ENCODE data around the gene SLC20A1.
"Not testable (repeated sequence)": the region's sequence is repeated elsewhere in the genome, so short reads cannot be mapped to it uniquely, and the experiment has no call there.

SLC20A1 gene, protein sequence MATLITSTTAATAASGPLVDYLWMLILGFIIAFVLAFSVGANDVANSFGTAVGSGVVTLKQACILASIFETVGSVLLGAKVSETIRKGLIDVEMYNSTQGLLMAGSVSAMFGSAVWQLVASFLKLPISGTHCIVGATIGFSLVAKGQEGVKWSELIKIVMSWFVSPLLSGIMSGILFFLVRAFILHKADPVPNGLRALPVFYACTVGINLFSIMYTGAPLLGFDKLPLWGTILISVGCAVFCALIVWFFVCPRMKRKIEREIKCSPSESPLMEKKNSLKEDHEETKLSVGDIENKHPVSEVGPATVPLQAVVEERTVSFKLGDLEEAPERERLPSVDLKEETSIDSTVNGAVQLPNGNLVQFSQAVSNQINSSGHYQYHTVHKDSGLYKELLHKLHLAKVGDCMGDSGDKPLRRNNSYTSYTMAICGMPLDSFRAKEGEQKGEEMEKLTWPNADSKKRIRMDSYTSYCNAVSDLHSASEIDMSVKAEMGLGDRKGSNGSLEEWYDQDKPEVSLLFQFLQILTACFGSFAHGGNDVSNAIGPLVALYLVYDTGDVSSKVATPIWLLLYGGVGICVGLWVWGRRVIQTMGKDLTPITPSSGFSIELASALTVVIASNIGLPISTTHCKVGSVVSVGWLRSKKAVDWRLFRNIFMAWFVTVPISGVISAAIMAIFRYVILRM

DNA sequence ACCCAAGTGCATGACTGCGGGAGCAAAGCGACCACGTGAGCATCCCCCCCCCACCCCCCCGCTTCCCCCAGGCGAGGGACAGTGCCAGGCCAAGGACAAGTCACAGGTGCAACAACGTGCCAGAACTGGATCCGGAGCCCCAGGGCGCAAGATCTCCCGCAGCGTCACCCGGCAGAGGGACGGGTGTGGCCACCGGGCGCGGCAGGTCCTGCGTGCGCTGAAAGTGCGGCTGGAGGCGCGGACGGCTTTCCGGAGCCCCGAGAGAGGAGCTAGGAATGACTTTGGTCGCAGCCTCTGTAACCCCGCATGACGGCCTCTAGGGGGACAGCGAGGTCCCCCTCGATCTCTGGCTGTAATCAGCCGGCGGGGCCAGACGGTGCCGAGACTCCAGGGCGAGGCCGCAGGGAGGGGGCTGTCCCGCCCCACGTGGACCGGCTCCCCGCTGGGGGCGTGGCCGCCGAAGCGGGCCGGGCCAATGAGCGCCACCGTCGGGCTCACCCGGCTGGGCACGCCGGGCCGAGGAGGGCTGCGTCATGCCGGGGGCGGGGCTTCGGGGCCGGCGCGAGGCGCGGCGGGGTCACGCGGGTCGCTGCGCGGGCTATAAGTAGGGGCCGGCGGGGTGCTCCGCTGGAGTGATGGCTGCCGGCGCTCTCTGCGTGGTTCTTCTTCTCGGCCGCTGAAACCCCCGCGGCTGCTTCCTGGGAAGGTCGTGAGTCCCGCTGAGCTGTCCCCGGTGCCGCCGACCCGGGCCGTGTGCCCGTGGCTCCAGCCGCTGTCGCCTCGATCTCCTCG lies at the start of gene SLC20A1:
Gene SLC20A1, plus strand, starts transcription at position 630 of the 792 bp plus-strand sequence. CDS start 890 bp downstream, outside the sequence.
- peak; percentile 94 for DNase-seq

DNA sequence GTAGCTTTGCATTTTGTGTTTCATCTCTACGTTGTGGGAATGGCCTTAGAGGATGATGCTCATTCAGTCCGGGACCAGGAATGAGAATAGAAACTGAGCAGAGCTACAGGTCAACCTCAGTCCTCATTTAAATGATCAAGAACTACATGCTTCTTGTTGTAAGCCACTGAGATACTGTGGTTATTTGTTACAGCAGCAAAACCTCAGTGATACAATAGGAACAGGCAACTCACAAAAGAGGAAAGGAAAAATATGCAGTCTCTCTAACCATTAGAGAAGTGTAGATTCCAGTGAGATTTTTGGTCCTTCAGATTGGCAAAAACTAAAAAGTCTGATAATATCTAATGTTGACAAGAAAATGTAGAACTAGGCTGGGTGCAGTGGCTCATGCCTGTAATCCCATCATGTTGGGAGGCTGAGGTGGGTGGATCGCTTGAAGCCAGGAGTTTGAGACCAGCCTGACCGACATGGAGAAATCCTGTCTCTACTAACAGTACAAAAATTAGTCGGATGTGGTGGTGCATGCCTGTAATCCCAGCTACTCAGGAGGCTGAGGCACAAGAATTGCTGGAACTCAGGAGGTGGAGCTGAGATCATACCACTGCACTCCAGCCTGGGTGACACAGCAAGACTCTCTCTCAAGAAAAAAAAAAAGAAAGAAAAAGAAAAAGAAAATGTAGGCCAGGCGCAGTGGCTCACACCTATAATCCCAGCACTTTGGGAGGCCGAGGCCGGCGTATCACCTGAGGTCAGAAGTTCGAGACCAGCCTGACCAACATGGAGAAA lies 48.0 kb upstream of the SLC20A1 start:
- DNase-seq: no peak

DNA sequence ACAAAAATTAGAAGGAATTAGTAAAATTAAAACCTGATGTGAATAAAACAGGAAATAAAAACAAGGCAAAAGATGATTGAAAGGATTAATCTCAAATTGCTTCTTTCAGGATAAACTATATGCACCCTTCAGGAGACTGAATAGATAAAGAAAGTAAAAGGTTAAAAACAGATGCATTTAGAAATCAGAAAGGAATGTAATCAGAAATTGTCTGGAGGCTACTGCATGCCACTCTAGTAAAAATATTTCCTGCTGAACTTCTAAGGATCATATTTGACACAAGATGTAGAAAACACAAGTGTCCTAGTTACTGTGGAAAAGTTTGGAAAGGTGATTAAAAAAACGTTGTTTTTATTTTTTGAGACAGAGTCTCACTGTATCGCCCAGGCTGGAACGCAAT lies 45.1 kb upstream of the SLC20A1 start:
- DNase-seq: no peak

DNA sequence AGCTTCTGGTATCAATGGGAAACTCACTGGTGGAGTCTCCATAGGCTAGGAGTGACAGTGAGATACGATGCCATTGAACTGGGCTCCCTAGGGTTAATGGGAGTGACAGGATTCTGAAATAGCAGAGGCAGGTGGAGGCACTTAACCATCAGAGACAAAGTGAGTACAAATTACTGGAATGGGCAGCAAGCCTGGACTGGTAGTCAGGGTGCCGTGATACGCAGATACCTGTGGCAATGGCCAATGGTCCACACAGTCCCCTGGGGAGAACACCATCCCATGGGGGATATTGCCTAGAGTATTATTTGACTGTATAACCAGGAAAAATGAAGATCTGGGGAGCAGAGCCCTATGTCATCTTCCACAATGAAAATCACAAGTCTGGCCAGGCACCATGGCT lies 44.0 kb upstream of the SLC20A1 start:
- DNase-seq: no peak

DNA sequence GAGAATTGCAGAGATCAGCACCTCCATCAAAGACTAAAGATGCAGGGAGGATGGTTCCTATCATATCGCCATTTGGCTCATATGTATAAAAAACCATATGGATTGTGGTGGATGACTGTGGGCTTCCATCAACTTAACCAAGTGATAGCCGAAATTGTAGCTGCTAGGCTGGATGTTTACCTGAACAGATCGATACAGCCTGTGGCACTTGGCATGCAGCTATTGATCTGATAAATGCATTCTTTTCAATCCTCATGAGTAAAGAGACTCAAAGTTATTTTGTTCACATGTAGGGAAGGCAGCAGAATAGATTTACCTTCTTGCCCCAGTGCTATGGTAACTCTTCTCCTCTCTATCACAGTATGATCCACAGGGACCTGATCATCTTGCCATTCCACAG lies 42.8 kb upstream of the SLC20A1 start:
- DNase-seq: no peak

DNA sequence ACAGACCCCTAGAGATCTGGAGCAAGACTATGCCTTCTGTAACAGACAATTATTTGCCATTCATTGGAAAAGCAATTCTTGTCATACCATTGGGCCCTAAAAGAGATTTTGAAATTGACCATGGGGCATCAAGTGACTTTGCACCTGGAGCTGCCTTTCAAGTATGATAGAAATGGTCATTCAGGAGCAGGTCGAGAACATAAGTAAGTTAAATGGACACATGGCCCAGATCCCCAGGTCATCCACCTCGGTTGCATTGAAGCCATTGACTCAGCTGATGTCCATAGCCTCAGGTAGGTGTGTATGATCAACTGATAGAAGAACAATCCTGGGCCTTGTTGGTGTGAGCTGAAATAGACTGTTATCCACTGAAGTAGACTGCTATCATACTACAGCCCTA lies 42.0 kb upstream of the SLC20A1 start:
- no peak for DNase-seq

DNA sequence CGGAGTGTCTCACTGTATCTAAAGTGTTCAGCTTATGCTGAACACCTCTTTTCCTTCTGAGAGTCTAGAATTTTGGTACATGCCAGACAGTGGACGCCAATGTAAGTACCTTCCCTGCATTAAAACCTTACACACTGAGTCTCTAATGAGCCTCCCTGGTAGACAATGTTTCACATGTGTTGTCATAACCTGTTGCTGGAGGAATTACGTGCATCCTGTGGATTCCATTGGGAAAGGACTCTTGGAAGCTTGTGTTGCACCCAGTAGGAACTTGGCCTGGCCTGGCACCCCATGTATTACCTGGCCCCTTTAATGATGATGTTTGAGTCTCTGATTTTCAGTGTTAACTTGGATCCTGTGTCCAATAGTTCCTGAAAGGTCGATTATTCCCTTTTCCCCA lies 40.8 kb upstream of the SLC20A1 start:
- DNase-seq: no peak

DNA sequence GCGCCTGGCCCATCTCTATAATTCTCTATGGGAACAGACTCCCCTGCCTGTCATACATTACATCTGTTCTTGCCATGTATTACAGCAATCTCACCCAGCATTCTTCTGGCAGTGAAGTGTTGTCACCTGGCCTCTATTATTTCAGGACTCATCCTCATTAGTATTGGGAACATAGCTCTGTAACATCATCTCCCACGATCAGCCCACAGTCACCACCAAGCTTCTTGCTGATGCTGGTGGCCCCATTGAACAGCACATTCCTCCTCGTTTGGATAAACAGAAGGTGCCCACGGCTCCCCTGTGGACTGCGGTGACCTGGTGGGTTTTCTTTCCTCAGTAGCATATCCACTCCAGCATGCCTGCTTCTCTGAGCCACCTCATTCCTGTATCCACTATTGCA lies 39.8 kb upstream of the SLC20A1 start:
- DNase-seq: no peak

DNA sequence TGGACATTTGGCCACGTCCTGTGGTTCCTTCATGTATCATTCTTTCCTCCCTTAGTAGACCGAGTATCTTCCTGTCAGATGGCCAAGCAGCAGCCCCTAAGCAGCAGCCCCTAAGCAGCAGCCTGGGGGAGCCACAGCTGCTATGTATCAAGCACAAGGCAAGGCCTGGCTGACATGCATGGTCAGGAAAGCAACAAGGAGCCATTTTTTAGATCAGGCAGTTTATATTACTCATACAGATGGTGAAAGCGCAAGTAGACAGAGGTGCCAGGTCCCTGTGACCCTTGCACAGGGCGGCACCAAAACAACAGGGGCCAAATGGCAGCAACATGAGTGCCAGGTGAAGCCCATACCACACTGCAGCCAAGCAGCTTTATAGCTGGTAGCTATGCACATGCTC lies 39.2 kb upstream of the SLC20A1 start:
- DNase-seq: no peak

DNA sequence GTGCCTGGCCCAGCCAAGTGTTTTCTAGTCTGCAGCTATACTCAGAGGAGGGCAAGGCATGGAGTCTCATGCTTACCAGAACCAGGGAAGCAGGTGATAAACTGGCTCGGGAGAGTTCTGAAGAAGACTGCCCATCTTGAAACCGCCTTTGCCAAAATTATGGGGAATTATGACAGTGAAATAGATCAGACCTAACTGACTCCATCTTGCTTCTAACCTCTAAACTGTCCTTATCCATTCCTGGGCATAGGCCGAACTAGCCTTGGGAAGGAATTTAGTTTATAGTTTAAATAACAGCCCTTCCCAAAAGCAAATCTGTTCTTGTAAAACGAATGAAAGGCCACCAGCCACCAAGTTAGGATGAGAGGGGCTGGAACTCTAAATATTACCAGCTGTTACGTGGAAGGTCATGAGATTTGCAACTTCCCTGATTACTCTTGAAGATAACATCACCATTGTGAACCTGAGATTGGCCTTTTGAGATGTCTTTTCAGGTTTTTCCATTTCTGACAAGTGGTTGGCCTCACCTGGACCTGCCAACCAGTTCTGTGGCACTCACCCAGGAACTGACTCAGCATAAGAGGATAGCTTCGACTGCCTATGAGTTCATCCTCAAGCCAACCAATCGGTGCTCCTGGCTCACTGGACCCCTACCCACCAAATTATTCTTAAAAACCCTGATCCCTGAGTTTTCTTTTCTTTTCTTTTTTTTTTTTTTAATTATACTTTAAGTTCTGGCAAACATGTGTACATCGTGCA lies 37.9 kb upstream of the SLC20A1 start:
- no peak for DNase-seq

DNA sequence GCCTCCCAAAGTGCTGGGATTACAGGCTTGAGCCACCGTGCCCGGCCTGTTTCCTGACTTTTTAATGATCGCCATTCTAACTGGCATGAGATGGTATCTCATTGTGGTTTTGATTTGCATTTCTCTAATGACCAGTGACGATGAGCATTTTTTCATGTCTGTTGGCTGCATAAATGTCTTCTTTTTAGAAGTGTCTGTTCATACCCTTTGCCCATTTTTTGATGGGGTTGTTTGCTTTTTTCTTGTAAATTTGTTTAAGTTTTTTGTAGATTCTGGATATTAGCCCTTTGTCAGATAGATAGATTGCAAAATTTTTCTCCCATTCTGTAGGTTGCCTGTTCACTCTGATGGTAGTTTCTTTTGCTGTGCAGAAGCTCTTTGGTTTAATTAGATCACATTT lies 36.4 kb upstream of the SLC20A1 start:
- DNase-seq: not testable (repeated sequence)

DNA sequence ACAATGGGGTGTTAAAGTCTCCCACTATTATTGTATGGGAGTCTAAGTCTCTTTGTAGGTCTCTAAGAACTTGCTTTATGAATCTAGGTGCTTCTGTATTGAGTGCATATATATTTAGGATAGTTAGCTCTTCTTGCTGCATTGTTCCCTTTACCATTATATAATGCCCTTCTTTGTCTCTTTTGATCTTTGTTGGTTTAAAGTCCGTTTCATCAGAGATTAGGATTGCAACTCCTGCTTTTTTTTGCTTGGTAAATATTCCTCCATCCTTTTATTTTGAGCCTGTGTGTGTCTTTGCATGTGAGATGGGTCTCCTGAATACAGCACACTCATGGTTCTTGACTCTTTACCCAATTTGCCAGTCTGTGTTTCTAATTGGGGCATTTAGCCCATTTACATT lies 33.5 kb upstream of the SLC20A1 start:
- DNase-seq: not testable (repeated sequence)

DNA sequence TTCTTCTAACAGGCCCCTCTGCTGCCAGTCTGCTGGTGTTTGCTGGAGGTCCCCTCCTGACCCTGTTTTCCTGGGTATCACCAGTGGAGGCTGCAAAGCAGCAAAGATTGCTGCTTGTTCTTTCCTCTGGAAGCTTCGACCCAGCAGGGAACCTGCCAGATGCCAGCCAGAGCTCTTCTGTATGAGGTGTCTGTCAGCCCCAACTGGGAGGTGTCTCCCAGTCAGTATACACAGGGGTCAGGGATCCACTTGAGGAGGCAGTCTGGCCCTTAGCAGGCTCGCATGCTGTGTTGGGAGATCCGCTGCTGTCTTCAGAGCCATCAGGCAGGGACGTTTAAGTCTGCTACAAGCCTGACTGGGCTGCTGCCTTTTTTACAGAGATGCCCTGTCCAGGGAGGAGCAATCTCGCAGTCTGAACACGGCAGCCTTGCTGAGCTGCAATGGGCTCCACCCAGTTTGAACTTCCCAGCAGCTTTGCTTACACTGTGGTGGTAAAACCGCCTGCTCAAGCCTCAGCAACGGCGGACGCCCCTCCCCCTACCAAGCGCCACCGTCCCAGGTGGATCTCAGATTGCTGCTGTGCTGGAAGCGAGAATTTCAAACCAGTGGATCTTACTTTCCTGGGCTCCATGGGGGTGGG lies 31.4 kb upstream of the SLC20A1 start:
- DNase-seq: no peak

DNA sequence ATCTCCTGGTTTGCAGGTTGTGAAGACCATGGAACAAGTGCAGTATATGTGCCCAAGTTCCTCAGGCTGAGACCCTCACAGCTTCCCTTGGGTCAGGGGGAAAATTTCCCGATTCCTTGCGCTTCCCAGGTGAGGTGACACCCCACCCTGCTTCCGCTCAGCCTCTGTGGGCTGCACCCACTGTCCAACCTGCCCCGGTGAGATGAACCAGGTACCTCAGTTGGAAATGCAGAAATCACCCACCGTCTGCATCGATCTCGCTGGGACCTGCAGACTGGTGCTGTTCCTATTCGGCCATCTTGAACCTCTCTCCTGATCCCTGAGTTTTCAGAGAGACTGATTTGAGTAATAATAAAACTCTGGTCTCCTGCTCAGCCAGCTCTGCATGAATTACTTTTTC lies 30.7 kb upstream of the SLC20A1 start:
- no peak for DNase-seq

DNA sequence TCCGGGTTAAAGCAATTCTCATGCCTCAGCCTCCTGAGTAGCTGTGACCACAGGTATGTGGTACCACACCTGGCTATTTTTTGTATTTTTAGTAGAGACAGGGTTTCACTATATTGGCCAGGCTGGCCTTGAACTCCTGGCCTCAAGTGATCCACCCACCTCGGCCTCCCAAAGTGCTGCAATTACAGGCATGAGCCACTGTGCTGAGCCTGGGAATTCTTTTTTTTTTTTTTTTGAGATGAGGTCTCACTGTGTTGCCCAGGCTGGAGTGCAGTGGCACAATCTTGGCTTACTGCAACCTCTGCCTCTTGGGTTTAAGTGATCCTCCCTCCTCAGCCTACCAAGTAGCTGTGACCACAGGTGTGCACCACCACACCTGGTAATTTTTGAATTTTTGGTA lies 29.9 kb upstream of the SLC20A1 start:
- not testable (repeated sequence) for DNase-seq

DNA sequence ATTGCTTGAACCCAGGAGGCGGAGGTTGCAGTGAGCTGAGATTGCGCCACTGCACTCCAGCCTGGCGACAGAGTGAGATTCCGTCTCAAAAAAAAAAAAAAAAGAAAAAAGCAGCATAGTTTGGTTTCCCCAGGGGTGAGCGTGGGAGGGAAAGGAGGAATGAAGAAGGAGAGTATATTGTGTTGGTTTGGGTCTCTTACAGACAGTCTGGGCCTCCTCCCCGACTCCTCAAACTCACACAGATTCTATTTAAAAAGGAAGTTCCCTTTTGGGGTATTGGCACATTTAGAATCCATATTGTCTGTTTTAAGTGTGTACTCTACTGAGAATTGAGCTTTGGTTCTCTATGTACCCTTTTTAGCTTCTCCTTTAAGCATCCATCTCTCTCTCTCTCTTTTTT lies 27.4 kb upstream of the SLC20A1 start:
- DNase-seq: no peak

DNA sequence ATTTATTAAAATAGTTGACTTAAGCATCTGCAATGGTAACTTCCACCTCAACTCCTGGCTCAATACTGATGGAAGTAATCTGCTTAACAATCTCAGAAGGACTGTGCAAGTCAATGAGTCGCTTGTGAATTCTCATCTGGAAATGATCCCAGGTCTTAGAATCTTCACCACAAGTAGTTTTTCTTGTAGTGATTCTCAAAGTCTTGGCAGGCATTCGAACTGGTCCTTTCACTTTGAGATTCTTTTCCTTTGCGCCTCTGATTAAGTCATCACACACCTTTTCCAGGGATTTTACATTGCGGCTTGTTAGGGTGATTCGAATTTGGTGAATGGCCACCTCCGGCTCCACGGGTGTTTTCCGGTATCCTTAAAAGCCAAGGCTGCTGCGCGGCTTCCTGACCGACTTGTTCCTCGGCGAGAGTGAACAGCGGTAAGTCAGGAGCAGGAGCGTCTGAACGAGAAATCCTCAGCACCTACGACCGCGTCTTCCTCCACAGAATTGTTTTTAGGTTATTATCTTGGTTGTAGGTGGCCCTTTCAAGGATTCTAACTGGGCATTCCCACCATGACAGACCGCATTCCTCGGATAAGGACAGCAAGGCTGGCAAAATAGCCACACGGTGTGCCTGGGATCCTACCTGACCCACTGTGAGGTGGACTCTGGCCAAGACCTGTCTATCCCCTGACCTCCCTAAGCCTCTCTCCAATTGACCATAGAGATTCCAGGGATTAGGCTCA lies 23.8 kb upstream of the SLC20A1 start:
- no peak for DNase-seq

DNA sequence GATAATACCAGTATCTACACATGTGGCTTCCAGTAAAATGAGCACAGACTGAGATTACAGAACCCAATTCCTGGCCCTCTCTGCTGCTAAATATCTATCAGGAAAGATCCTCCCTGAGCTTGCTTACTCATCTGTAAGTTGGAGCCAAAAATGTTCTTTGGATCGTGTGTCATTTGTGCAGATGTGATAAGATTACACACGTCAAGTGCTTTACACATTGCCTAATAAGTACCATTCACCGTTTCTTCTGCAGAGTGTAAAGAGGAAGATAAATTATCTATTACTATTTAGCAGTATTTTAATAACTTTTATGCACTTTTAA lies 23.2 kb upstream of the SLC20A1 start:
- DNase-seq: no peak

DNA sequence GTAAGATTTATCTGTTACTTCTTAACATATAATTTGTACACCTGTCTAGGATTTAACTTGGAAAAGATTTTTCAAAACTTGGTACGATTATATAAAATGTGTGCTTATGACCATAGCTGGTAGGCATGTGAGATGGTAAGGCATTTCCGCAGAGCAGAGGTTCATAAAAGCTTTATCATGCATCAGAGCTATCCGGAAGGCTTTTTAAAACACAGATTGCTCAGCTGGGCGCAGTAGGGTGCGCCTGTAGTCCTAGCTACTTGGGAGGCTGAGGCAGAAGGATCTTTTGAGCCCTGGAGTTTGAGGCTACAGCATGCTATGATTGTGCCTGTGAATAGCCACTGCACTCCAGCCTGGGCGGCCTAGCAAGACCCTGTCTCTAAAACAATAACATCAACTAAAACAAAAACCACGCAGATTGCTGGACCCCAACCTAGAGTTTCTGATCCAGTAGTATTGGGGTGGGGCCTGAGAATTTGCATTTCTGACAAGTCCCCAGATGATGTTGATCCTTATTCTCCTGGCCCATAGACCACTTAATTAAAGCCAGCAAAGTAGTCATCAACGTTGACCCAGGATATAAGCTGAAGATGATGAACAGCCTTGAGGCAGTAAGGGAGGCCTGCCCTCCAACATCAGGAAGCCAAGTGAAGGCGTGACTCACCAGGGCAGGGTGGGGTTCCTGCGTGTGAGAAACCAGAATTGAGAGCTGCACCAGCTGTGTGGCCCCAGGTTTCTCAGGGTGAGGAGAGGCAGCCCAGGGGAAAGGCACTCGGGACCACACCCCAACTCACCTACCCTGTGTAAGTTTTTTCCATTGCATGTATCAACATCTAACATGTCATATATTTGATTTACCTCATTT lies 21.6 kb upstream of the SLC20A1 start:
- no peak for DNase-seq

Data from KG1 (cell line).